Measurements from ENCODE around the gene IMPACT.

The IMPACT gene

DNA sequence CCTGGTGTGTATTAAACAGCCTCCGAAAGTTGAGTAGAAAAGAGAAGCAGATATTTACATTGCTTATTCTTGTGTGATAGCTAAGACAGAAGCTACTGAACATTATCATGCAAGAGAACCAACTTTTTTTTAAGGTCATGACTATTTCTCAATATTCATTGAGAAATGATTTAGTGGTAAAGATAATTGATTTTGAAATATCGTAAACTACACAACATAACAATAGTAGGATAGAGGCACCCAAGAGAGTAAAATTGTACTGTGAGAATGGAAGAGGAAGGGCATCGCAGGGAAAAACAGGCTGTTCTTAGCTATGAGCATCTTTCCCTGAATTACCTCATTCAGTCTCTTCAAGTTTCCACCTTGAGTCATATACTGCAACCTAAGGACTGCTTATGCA, 59.2 kb downstream of the IMPACT start:
- DNase-seq = no peak

DNA sequence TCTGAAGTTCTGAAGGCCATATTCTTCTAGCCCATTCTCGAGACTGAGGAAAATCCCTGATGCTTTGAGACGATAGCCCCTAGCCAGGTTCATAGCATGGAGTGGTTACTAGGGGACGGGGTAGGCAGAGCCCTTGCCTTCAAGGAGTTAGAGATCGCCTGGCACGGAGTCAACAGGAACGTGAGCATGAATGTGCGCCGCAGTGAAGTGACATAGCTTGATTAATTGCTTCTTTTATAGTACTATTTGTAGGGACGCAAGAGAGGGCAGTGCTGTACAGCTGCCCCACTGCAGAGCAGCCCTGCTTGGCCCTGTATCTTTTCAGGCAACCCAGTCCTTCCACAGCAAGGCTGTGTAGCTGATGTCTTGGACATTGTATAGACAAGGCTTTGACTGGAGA, 60.2 kb downstream of the IMPACT start:
- no peak for DNase-seq

DNA sequence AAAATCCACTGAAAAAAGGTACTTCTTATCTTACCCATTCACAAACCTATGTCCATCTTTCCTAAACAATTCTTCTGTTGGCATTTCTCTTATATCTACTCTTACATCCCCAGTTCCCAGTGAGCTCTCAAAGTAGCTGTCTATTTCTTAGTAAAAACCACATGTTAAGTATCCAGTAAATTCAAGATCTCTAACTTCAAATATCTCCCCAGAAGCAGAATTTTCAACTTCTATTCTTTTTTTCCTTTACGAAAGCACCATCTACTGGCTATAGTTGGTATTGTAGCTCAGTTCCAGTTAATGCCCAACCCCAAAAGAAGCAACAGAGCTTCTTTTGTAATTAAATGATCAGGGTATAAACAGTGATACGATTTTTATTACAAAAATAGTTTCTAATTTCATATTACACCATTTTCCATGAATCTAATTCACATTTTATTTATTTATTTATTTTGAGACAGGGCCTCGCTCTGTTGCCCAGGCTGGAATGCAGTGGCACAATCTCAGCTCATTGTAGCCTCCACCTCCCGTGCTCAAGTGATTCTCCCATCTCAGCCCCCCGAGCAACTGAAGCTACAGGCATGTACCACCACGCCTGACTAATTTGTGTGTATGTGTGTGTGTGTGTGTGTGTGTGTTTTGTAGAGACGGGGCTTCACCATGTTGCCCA, 62.5 kb downstream of the IMPACT start:
- DNase-seq = no peak

DNA sequence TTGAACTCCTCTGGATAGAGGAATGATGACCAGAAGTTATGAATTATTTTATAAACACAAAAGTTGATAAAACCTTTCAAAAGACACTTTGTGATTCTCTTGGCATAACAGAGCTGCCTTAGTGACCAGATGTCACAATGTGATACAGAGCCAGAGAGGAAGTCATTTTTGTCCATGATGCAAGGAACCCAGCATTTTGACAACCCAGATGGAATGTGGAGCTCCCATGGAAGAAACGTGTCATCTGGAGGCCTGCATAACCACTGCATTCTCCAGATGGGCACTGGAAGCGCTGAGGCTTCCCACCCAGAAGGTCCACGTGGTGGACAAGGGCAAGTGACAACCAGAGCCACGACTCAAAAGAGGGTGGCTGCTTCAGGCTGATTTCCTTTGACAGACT, 64.1 kb downstream of the IMPACT start:
- no peak for DNase-seq

DNA sequence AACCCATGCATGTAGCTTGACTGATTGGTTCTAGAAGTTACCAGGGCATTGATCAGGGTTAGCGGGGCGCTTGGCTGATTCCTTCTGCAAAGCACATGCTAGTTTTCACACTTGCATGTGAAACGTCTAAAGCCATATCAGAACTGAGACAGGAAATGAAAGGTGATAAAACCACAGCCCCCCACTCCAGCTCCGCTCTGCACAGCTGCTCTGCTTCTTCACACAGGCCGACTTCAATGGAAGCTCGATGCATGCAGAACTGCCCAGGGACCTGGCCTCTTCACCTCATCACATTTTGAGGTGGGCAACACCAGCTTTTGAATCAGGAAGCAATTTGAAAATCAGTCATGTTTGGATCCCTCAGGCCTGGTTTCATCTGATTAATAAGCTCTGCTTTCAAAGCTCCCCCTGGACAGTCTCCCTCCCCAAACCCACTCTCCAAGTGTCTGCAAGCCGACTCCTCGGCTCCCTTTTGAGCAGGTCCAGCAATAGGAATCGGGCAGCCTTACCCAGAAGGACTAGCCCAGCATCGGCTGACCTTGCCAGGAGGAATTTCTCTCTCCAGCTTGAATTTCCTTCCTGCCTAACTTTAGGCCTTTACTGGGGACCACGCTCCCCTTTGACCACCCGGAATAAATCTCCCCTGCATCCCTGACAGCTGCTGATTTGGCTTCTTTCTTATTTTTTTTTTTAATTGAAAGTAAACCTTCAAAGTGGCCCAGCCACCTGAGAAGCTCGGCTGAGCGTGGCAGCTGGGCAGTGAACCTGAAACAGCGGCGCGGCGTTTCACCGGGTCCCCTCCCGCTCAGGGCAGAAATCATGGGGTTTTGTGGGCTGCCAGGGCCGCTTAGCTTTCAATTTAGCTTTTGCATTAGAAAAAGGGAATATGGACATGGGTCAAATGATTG, 65.7 kb downstream of the IMPACT start:
- no peak for DNase-seq

DNA sequence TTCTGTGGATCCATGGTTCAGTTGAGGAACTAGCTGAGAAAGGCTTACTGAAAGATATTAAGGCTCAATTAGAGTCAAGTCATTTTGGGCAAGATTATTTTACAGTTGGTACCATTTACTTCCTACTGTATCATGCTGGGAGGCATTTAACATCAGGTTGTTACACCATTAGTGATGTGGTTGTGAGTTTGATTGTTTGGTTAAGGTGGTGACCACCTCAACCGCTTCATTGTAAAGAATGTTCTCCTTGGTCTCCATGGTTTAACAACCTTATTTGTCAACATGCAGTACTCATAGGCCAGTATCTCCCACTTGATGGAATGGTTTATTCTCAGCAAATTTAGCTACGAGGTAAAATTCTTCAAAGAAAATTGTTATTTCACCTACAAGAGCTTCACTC, 68.1 kb downstream of the IMPACT start:
- DNase-seq = no peak

DNA sequence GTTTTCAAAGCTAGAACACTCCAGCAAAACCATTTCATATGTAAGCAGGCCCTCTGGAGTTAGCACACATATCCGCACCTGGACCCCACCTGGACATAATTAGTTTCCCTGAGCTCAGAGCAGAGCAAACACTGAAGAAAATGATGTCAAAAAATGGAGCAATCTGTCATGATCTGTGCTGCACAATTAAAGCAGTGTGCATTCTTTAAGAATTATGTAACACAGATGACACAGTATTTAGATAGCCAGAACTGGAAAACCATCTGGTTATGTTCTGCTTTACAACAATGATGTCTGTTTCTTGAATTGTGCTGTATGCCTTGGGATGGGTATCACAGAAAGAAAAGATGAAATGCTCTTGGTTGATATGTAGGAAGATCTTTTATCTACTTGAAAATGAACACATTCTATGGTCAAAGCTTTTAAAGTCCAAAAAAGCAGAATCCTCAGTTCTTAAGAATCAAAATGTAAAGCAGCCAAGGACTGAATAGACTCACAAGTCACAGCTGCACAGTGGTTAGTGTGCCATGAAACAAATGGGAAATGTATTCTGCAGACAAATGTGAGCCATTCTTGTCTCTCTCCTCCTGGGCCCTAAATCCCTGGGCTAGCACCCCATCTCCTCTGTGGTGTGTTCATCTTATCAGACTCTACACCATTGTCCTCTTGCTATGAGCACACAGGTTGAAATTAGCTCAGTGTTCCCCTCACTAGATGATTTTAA, 70.7 kb downstream of the IMPACT start:
- no peak for DNase-seq

DNA sequence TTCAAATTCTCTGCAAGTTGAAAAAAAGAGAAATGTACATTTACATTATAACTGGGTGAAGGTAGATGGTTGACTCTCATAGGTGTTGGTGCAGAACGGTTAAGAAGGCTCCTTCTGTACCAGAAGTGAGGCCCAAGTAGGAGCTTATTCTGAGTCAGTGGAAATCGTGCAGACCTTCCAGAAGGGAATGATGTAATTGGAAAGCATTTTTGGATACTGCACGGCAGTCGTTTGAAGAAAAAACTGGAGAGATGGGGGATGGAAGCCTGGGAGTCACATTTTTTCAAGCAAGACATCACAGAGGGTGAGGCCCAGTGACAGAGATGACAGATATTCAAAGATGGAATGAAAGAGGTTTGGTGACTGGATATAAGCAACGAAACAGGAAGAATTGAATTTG, 73.3 kb downstream of the IMPACT start:
- DNase-seq = no peak

DNA sequence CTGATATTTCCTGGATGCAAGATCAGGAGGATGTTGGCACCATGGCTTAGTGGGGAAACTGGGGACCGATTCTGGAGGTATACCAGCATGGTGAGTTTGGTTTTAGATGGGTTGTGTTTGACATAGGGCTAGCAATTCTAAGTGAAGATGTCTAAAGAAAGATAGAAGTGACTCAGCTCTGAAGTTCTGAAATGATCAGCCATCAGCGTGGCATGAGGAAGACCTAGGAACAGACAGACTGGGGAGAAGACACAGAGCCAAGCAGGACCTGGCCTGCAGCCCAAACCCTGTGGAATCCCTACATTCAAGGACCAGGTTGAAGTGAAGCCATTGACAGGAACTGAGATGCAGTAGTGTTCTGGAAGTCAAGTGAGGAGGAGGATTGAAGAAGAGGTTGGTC, 73.7 kb downstream of the IMPACT start:
- DNase-seq = no peak

DNA sequence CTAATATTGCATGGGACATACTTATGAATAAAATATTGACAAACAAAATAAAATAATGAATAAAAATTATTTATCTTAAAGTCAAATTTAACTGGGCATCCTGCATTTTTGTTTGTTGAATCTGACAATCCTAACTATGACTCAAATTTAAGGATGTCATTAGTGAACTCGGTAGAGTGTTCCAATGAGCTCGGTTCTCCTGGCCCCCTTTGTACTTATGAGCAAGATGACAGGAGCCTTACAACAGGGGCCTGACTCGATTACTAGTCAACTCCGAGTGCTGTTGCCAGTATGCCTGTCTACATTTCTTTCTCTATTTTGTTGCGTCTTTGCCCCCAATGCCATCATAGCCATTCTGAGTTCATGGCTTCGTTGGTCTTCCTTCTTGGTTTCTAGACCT, 74.3 kb downstream of the IMPACT start:
- no peak for DNase-seq

DNA sequence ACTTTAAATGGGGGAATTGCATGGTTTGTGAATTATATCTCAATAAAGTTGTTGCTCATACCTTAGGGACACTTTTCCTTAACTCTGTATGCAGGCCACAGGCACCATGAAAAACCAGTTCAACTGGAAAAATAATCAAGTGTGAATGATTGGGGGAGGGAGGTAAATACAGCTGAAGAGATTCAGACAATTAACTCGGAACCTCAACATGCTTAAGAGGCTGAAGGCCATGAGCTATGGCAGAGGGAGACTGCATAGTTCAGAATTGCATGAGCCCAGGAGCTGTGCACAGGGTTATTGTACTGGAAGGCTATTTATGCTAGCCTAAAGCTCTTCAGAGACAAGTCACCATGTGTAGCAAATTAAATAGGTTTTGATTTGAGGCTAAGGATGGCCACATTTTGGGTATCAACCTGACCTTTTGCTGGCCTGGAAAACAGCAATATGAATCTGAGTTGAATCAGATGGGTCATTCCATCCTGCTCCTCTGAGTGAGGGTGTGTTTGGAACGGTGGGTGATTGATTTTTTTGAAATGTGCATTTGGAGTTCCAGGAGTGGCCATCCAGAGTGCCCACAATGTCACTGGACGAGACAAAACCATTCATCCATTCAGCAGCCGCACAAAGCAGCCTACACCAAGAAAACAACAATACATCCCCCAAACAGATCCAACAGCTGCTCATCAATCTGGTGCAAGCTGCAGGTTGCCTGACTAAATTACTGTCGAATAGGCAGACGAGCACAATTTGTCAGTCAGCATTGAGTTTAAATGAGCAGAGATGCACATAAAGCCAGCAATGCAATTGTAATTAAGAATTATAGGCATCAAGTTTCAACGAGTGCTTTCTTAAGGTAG, 76.4 kb downstream of the IMPACT start:
- DNase-seq = no peak

Data from activated naive CD4-positive, alpha-beta T cell treated with Interleukin-2 at 50 U/mL for 16 hours (primary cell).